GM12874 (cell line): ENCODE results near the gene PRRT2.

Experiments used
- TF ChIP-seq, protein P1 (sequence below): IDR thresholded peaks from 2 replicates; pipeline ENCODE4 v1.5.1; 2011; ENCODE audit warnings: low read depth, mild to moderate bottlenecking, control low read depth, low read length, moderate library complexity; ENCODE audit not compliant: insufficient read depth

Gene PRRT2

DNA sequence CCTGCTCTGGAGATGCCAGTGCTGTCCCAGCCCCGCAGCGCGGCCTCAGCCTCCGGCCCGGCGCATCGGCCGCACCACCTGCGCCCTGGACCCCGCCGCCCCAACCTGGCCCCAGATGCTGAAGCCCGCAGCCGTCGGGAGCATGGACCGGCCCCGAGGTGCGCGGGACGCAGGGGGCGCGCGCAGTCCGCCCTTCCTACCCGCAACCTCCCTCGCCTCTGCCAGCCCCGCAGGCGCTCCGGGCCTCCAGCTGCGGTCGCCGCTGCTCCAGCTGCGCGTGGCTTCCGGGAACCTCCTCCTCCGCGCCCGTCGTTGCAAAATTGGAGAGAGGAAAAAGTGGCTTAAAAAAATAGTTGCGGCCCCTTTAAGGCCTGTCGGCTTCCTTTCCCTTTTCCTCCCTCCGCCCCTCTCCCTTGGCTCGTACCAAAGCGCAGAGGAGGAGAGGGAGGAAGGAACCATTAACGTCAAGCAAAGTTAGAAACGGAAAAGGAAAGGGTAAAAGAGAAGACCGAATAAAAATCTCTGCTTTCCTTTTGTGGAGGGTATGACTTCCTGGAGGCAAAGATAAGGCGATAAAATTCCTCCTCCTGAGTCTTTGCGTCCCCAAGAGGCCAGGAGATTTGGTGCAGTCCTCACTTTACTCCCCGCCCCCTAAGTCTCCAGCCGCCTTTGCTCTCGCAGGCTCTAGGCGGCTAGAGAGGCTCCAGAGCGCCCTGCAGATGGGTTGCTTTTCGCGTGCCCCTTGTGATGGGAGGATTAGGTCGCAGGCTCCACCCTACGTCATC lies 51.1 kb downstream of the PRRT2 start, which contains the start of gene CDIPT:
CDIPT (minus strand) TSS at position 343 of the 785 bp plus-strand sequence. CDS start 369 bp downstream, outside the sequence.
- TF ChIP-seq, protein P1, sequence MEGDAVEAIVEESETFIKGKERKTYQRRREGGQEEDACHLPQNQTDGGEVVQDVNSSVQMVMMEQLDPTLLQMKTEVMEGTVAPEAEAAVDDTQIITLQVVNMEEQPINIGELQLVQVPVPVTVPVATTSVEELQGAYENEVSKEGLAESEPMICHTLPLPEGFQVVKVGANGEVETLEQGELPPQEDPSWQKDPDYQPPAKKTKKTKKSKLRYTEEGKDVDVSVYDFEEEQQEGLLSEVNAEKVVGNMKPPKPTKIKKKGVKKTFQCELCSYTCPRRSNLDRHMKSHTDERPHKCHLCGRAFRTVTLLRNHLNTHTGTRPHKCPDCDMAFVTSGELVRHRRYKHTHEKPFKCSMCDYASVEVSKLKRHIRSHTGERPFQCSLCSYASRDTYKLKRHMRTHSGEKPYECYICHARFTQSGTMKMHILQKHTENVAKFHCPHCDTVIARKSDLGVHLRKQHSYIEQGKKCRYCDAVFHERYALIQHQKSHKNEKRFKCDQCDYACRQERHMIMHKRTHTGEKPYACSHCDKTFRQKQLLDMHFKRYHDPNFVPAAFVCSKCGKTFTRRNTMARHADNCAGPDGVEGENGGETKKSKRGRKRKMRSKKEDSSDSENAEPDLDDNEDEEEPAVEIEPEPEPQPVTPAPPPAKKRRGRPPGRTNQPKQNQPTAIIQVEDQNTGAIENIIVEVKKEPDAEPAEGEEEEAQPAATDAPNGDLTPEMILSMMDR, result peak; percentile 84

DNA sequence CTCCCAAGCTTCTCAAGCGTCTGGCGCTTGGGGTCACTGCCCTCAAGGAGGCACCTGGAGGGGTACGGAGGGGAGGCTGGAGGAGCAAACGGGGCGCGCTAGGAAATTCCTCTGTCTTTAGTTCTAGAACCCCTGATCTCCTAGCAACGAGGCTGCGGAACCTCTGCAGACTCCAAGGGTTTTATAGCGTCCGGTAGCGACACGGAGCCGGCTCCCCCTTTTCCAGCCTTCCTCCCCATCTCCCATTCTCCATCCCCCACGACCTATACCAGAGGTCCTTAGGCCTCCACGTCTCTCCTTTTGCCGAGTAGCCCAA lies 51.6 kb downstream of the PRRT2 start:
- TF ChIP-seq, protein P1, result no peak

DNA sequence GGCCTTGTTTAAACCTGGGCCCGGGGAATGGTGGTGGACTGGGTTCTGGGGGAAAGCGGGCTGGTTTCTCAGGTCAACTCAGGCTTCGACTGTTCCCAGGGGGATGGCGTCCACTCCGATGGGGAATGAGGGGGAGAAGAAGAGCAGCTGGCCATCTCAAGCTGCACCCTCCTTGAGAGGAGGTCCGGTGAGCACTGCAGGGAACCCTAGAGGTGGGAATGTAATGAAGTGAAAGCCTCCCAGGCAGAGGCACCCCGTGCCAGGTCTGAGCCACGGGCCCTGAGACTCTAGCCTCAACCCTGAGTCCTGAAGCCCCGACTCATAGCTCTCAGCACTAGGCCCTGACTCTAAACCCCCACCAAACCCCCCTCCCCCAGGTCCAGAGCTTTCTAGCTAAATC lies 52.2 kb downstream of the PRRT2 start:
- TF ChIP-seq, protein P1, result no peak
